Measurements from ENCODE around the gene CACNA2D2.

Gene CACNA2D2

GRCh38 chr3:50537421-50538129, 34.1 kb upstream of the CACNA2D2 start:
- no peak overlapping the region for H3K4me3 ChIP-seq (replicated peaks; ENCODE audit: insufficient read depth, low read length)
- H3K27me3 ChIP-seq (ENCODE audit: insufficient read depth, poor library complexity, severe bottlenecking) = peaks cover 7% of the 10 kb centered on the region

GRCh38 chr3:50536471-50537180, 33.2 kb upstream of the CACNA2D2 start:
- Histone ChIP-seq H3K4me3 (replicated peaks; ENCODE audit: insufficient read depth, low read length) (no peak overlapping the region), H3K27ac (replicated peaks) (no peak overlapping the region), H3K27me3 (ENCODE audit: insufficient read depth, poor library complexity, severe bottlenecking) (peaks cover 7% of the 10 kb centered on the region)
- no peak for TF ChIP-seq POLR2AphosphoS5 (IDR thresholded peaks at IDR 0.05; ENCODE audit: low read depth)
- no peak for TF ChIP-seq GABPA (IDR thresholded peaks at IDR 0.05; ENCODE audit: low read depth)
- TF ChIP-seq REST (IDR thresholded peaks at IDR 0.05; ENCODE audit: insufficient replicate concordance, low read depth) = no peak
- TF ChIP-seq SPI1 (IDR thresholded peaks at IDR 0.05; ENCODE audit: borderline replicate concordance, low read depth) = no peak
- TF ChIP-seq CTCF (IDR thresholded peaks at IDR 0.05; ENCODE audit: insufficient read depth, low read length) = no peak
- no peak for DNase-seq (ENCODE audit: low read depth in 1 of 2, low spot score in 1 of 2)

More at GRCh38 chr3:50537421-50538129, 34.1 kb upstream of the CACNA2D2 start:
- no peak overlapping the region for H3K27ac ChIP-seq (replicated peaks)
- no peak for DNase-seq (ENCODE audit: low read depth in 1 of 2, low spot score in 1 of 2)
- TF ChIP-seq POLR2AphosphoS5 (IDR thresholded peaks at IDR 0.05; ENCODE audit: low read depth) (no peak), SPI1 (IDR thresholded peaks at IDR 0.05; ENCODE audit: borderline replicate concordance, low read depth) (no peak), REST (IDR thresholded peaks at IDR 0.05; ENCODE audit: insufficient replicate concordance, low read depth) (no peak), GABPA (IDR thresholded peaks at IDR 0.05; ENCODE audit: low read depth) (no peak), CTCF (IDR thresholded peaks at IDR 0.05; ENCODE audit: insufficient read depth, low read length) (no peak)

GRCh38 chr3:50534681-50535330, 31.4 kb upstream of the CACNA2D2 start:
- no peak for TF ChIP-seq POLR2AphosphoS5 (IDR thresholded peaks at IDR 0.05; ENCODE audit: low read depth)
- TF ChIP-seq REST (IDR thresholded peaks at IDR 0.05; ENCODE audit: insufficient replicate concordance, low read depth) = no peak
- no peak for TF ChIP-seq CTCF (IDR thresholded peaks at IDR 0.05; ENCODE audit: insufficient read depth, low read length)
- TF ChIP-seq GABPA (IDR thresholded peaks at IDR 0.05; ENCODE audit: low read depth) = no peak
- TF ChIP-seq SPI1 (IDR thresholded peaks at IDR 0.05; ENCODE audit: borderline replicate concordance, low read depth) = no peak
- Histone ChIP-seq H3K27ac (replicated peaks) (no peak overlapping the region), H3K27me3 (ENCODE audit: insufficient read depth, poor library complexity, severe bottlenecking) (peaks cover 19% of the 10 kb centered on the region), H3K4me3 (replicated peaks; ENCODE audit: insufficient read depth, low read length) (no peak overlapping the region)
- no peak for DNase-seq (ENCODE audit: low read depth in 1 of 2, low spot score in 1 of 2)
